ENCODE data around the gene DDX42.
"Not testable (repeated sequence)": the region's sequence is repeated elsewhere in the genome, so short reads cannot be mapped to it uniquely, and the experiment has no call there.

Gene DDX42

GRCh38 chr17:63775420-63775819, 1.4 kb downstream of the DDX42 start:
- no peak for DNase-seq (ENCODE audit: low read depth)

GRCh38 chr17:63780507-63780906, 6.5 kb downstream of the DDX42 start:
- DNase-seq (ENCODE audit: low read depth) = no peak

- no peak for DNase-seq (ENCODE audit: low read depth)
Observed at GRCh38 chr17:63780928-63781327, 7.0 kb downstream of the DDX42 start.

- DNase-seq (ENCODE audit: low read depth) = no peak
Observed at GRCh38 chr17:63783522-63783921, 9.6 kb downstream of the DDX42 start.

- DNase-seq (ENCODE audit: low read depth) = no peak
Observed at GRCh38 chr17:63785556-63785955, 11.6 kb downstream of the DDX42 start.

GRCh38 chr17:63786117-63786516, 12.1 kb downstream of the DDX42 start:
- no peak for DNase-seq (ENCODE audit: low read depth)

- DNase-seq (ENCODE audit: low read depth) = no peak
Observed at GRCh38 chr17:63786971-63787711, 13.2 kb downstream of the DDX42 start.

- no peak for DNase-seq (ENCODE audit: low read depth)
Observed at GRCh38 chr17:63790057-63790456, 16.1 kb downstream of the DDX42 start.

- no peak for DNase-seq (ENCODE audit: low read depth)
Observed at GRCh38 chr17:63792055-63792729, 18.2 kb downstream of the DDX42 start.

GRCh38 chr17:63796375-63796774, 22.4 kb downstream of the DDX42 start:
- DNase-seq (ENCODE audit: low read depth) = not testable (repeated sequence)

GRCh38 chr17:63798572-63799106, 24.7 kb downstream of the DDX42 start:
- no peak for DNase-seq (ENCODE audit: low read depth)

GRCh38 chr17:63800783-63801182, 26.8 kb downstream of the DDX42 start:
- no peak for DNase-seq (ENCODE audit: low read depth)

- DNase-seq (ENCODE audit: low read depth) = no peak
Observed at GRCh38 chr17:63804328-63804727, 30.4 kb downstream of the DDX42 start.

- DNase-seq (ENCODE audit: low read depth) = no peak
Observed at GRCh38 chr17:63805591-63805990, 31.6 kb downstream of the DDX42 start.

- DNase-seq (ENCODE audit: low read depth) = no peak
Observed at GRCh38 chr17:63809970-63810369, 36.0 kb downstream of the DDX42 start.

GRCh38 chr17:63816123-63816522, 42.2 kb downstream of the DDX42 start:
- DNase-seq (ENCODE audit: low read depth) = no peak

GRCh38 chr17:63816669-63817068, 42.7 kb downstream of the DDX42 start:
- no peak for DNase-seq (ENCODE audit: low read depth)

- DNase-seq (ENCODE audit: low read depth) = no peak
Observed at GRCh38 chr17:63817736-63818385, 43.9 kb downstream of the DDX42 start.

GRCh38 chr17:63819131-63819530, 45.2 kb downstream of the DDX42 start:
- no peak for DNase-seq (ENCODE audit: low read depth)

GRCh38 chr17:63819585-63820537, 45.9 kb downstream of the DDX42 start:
- DNase-seq (ENCODE audit: low read depth) = no peak

- no peak for DNase-seq (ENCODE audit: low read depth)
Observed at GRCh38 chr17:63820963-63821561, 47.1 kb downstream of the DDX42 start.

Data from stimulated activated CD4-positive, alpha-beta T cell treated with anti-CD3 and anti-CD28 coated beads, Interleukin-2, amount 100 ng/mL, for 4 hours (primary cell).